GM18519 (cell line): Measurements from ENCODE around the gene GPBP1L1.

Source experiments
- ATAC-seq: cut with Tn5 transposase; IDR thresholded peaks from one replicate; pipeline ENCODE4 v1.9.1; 2021; ENCODE audit warnings: mild to moderate bottlenecking, moderate library complexity; ENCODE audit not compliant: unreplicated experiment, low FRiP score

GPBP1L1 gene

GRCh38 chr1:45643321-45643720, 43.0 kb downstream of the GPBP1L1 start:
- ATAC-seq = no peak

- no peak for ATAC-seq
Measured at GRCh38 chr1:45640293-45640692, 46.0 kb downstream of the GPBP1L1 start.

GRCh38 chr1:45635211-45635610, 51.1 kb downstream of the GPBP1L1 start:
- ATAC-seq = no peak

GRCh38 chr1:45630429-45630828, 55.9 kb downstream of the GPBP1L1 start:
- no peak for ATAC-seq

GRCh38 chr1:45629035-45629434, 57.3 kb downstream of the GPBP1L1 start:
- ATAC-seq = no peak

- no peak for ATAC-seq
Measured at GRCh38 chr1:45623972-45624371, 62.4 kb downstream of the GPBP1L1 start, which contains the start of gene CCDC17. Gene CCDC17, minus strand, starts transcription at chr1:45624054. Its CDS starts 145 bp downstream, at chr1:45623909.

- no peak for ATAC-seq
Measured at GRCh38 chr1:45622524-45623394, 63.6 kb downstream of the GPBP1L1 start.

GRCh38 chr1:45621895-45622523, 64.3 kb downstream of the GPBP1L1 start:
- ATAC-seq = no peak

- no peak for ATAC-seq
Measured at GRCh38 chr1:45621501-45621836, 64.9 kb downstream of the GPBP1L1 start.

- ATAC-seq = no peak
Measured at GRCh38 chr1:45620588-45621500, 65.5 kb downstream of the GPBP1L1 start.

- ATAC-seq = no peak
Measured at GRCh38 chr1:45619149-45619921, 67.0 kb downstream of the GPBP1L1 start.

- ATAC-seq = no peak
Measured at GRCh38 chr1:45617618-45618017, 68.7 kb downstream of the GPBP1L1 start.

- no peak for ATAC-seq
Measured at GRCh38 chr1:45615885-45616284, 70.4 kb downstream of the GPBP1L1 start.

- ATAC-seq = no peak
Measured at GRCh38 chr1:45612941-45613579, 73.3 kb downstream of the GPBP1L1 start.

- no peak for ATAC-seq
Measured at GRCh38 chr1:45610589-45611226, 75.6 kb downstream of the GPBP1L1 start.

GRCh38 chr1:45608175-45609156, 77.9 kb downstream of the GPBP1L1 start:
- ATAC-seq = no peak

GRCh38 chr1:45607404-45608074, 78.8 kb downstream of the GPBP1L1 start:
- ATAC-seq = no peak
